GM12878 (cell line): ENCODE results near the gene ST6GALNAC3. TPM values are rescaled to one million over a fixed set of nuclear protein-coding genes. Genes with fewer than 3 reads are reported as not detected.
"Not testable (repeated sequence)": the region's sequence is repeated elsewhere in the genome, so short reads cannot be mapped to it uniquely, and the experiment has no call there.

ENCODE experiments used
- ATAC-seq: fragments of 200-7000 bp; cut with Tn5 transposase; 3 replicates; pipeline ENCODE4 v1.9.1; 2020; ENCODE audit warnings: mild to moderate bottlenecking, moderate library complexity
- BruUV-seq: library from RNA; stranded (reverse); fragments of 400-500 nt; replicated peaks from 2 replicates; lab custom pipeline; 2021; lab: Mats Ljungman, UMichigan
- CTCF ChIA-PET: fragments of 300-600 bp; sonication (Branson Sonifier 250); formaldehyde crosslinking; extraction: SDS; loops from one replicate; lab custom pipeline; 2021; ENCODE audit warnings: inconsistent platforms; lab: Yijun Ruan, JAX
- POLR2A ChIA-PET: fragments of 350-600 bp; formaldehyde crosslinking; extraction: SDS; loops from one replicate; lab custom pipeline; 2021; ENCODE audit warnings: inconsistent platforms; lab: Charles Lee
- RAD21 ChIA-PET: fragments of 300-600 bp; sonication (Branson Sonifier 250); formaldehyde crosslinking; loops from one replicate; lab custom pipeline; 2023; ENCODE audit warnings: antibody characterized with exemption; ENCODE audit not compliant: unreplicated experiment; lab: Charles Lee
- SMC1A ChIA-PET: fragments of 300-600 bp; sonication (Branson Sonifier 250); formaldehyde crosslinking; loops from one replicate; lab custom pipeline; 2023; ENCODE audit not compliant: unreplicated experiment, uncharacterized antibody; lab: Charles Lee
- DNase-seq: peaks from one replicate; pipeline ENCODE4 v3.0.0-alpha.2; 2011; ENCODE audit warnings: low read depth, low spot score
- FAIRE-seq: peaks from 3 replicates; lab custom pipeline; 2011; peaks lifted over from hg19 to GRCh38; lab: Jason Lieb, UNC
- H2AFZ ChIP-seq: 2 replicates; pipeline ENCODE4 v1.6.0; 2011; ENCODE audit warnings: low read depth, low read length, control low read depth; ENCODE audit not compliant: control insufficient read depth
- H3K27ac ChIP-seq: 2 replicates; pipeline ENCODE4 v1.5.1; 2011; ENCODE audit warnings: control low read depth; ENCODE audit not compliant: control insufficient read depth, insufficient read depth
- H3K27me3 ChIP-seq, 2 experiments: replicated peaks in 1 of 2; 2 replicates each; pipeline versions ENCODE4 v1.6.0 to v1.6.1; 2011; ENCODE audit warnings: low read length in 1 of 2; ENCODE audit not compliant: control insufficient read depth in 2 of 2, insufficient read depth in 2 of 2
- H3K36me3 ChIP-seq, 2 experiments: 2 replicates each; pipeline ENCODE4 v1.5.1; 2011; ENCODE audit warnings: low read length in 1 of 2; ENCODE audit not compliant: control insufficient read depth in 2 of 2, insufficient read depth in 2 of 2
- H3K4me1 ChIP-seq: 2 replicates; pipeline ENCODE4 v1.6.1; 2011; ENCODE audit warnings: mild to moderate bottlenecking, low read length, moderate library complexity, mixed read lengths; ENCODE audit not compliant: control insufficient read depth, insufficient read depth
- H3K4me2 ChIP-seq: 2 replicates; pipeline ENCODE4 v1.6.0; 2011; ENCODE audit warnings: control low read depth; ENCODE audit not compliant: control insufficient read depth, insufficient read depth
- H3K4me3 ChIP-seq: fragments of 200-600 bp; sonication (generic); 2 replicates; pipeline ENCODE4 v1.5.1; 2016
- H3K79me2 ChIP-seq: 2 replicates; pipeline ENCODE4 v1.6.0; 2011; ENCODE audit warnings: low read length; ENCODE audit not compliant: control insufficient read depth, insufficient read depth
- H3K9ac ChIP-seq: 2 replicates; pipeline ENCODE4 v1.8.0; 2011; ENCODE audit warnings: low read length, control low read depth, mixed read lengths; ENCODE audit not compliant: control insufficient read depth, insufficient read depth
- H3K9me3 ChIP-seq: replicated peaks from 3 replicates; pipeline ENCODE4 v1.5.1; 2011; ENCODE audit warnings: mild to moderate bottlenecking, low read length; ENCODE audit not compliant: control insufficient read depth, insufficient read depth
- H4K20me1 ChIP-seq: 2 replicates; pipeline ENCODE4 v1.6.0; 2011; ENCODE audit not compliant: control insufficient read depth, insufficient read depth
- BACH1 ChIP-seq: fragments of 450-650 bp; IDR thresholded peaks from 2 replicates; pipeline ENCODE4 v1.6.1; 2017; ENCODE audit warnings: mild to moderate bottlenecking, borderline replicate concordance
- CTCF ChIP-seq, 3 experiments: IDR thresholded peaks in 2 of 3; conservative IDR thresholded peaks in 1 of 3; 2 replicates each; pipeline ENCODE4 v1.5.1; 2011; ENCODE audit warnings: low read depth in 3 of 3, low read length in 3 of 3, mild to moderate bottlenecking in 3 of 3, control low read depth in 2 of 3, moderate library complexity in 2 of 3, inconsistent platforms in 1 of 3, mixed read lengths in 1 of 3; ENCODE audit not compliant: control insufficient read depth in 2 of 3, insufficient read depth in 1 of 3; ENCODE audit errors: extremely low read depth in 1 of 3
- IKZF2 ChIP-seq, 2 experiments: fragments of 450-650 bp; IDR thresholded peaks; 2 replicates each; pipeline ENCODE4 v1.6.1; 2017; ENCODE audit warnings: mild to moderate bottlenecking in 2 of 2, moderate library complexity in 2 of 2
- JUND ChIP-seq: IDR thresholded peaks from 2 replicates; pipeline ENCODE4 v1.6.1; 2012; ENCODE audit warnings: low read depth, mild to moderate bottlenecking, low read length, improper control_type of control experiment, moderate library complexity
- MAX ChIP-seq: IDR thresholded peaks from 2 replicates; pipeline ENCODE4 v1.6.1; 2012; ENCODE audit warnings: low read depth, low read length, improper control_type of control experiment
- MTA2 ChIP-seq: fragments of 450-650 bp; IDR thresholded peaks from 2 replicates; pipeline ENCODE4 v1.6.1; 2016; ENCODE audit warnings: low read depth, mild to moderate bottlenecking, moderate library complexity
- WRNIP1 ChIP-seq: IDR thresholded peaks from 2 replicates; pipeline ENCODE4 v1.6.1; 2011; ENCODE audit warnings: low read depth, low read length, improper control_type of control experiment, borderline replicate concordance
- ZBTB33 ChIP-seq: fragments of 450-650 bp; IDR thresholded peaks from 2 replicates; pipeline ENCODE4 v1.6.1; 2017; ENCODE audit warnings: mild to moderate bottlenecking
- WGBS: methylation state at CpG from one replicate; pipeline ENCODE4 v1.1.6; 2016; ENCODE audit warnings: low lambda C conversion rate; ENCODE audit not compliant: insufficient replicate concordance, insufficient coverage; ENCODE audit errors: missing lambda C conversion rate; 5-methylcytosine and 5-hydroxymethylcytosine counted together
- in situ Hi-C: fragments of 300-500 bp; cut with MboI; formaldehyde crosslinking; loops from 9 replicates; pipeline ENCODE4 v1.14.3; 2018; ENCODE audit warnings: mixed read lengths
- intact Hi-C: fragments of 100-400 bp; cut with micrococcal nuclease; formaldehyde crosslinking; loops from one replicate; pipeline ENCODE4 v1.14.2; 2022; ENCODE audit not compliant: unreplicated experiment
- polyA plus RNA-seq, 11 experiments: library from polyadenylated mRNA; depleted of rRNA in 4 of 11; unstranded in 6 of 11; stranded (reverse) in 5 of 11; fragments of >200 nt; fragmentation: Nextera tagmentation in 4 of 11; fragmentation: Illumina TruSeq in 1 of 11; extraction: Ambion mirVana in 4 of 11; extraction: Trizol in 1 of 11; gene quantifications; 1 replicate in 1 of 11; 2 replicates in 10 of 11; pipeline versions ENCODE4 v1.2.1 to v1.2.3, GENCODE V29; 2011 to 2016; ENCODE audit warnings: inconsistent platforms in 2 of 11, missing spikeins in 2 of 11, low read depth in 1 of 11
- total RNA-seq, 4 experiments: library from RNA; depleted of rRNA in 3 of 4; stranded (reverse); fragments of >200 nt in 3 of 4; fragmentation: Illumina TruSeq in 1 of 4; extraction: Trizol in 1 of 4; gene quantifications; 2 replicates each; pipeline versions ENCODE4 v1.2.1 to v1.2.3, GENCODE V29; 2013 to 2021

The ST6GALNAC3 gene
- total and polyA plus RNA-seq, 10 of the 15 experiments (the other 5 are each of a cell fraction or from before 2014, with no cell fraction given): 0.04 to 0.68 (median 0.18) TPM; not detected in 3

GRCh38 chr1:76093522-76094312 is 19.2 kb downstream of the ST6GALNAC3 start (continued):
- no peak for TF ChIP-seq CTCF (IDR thresholded peaks at IDR 0.05 in 2 of 3, conservative IDR thresholded peaks at IDR 0.05 in 1 of 3; ENCODE audit: control insufficient read depth in 2 of 3, extremely low read depth in 1 of 3, insufficient read depth in 1 of 3, low read depth in 3 of 3, low read length in 3 of 3)
- TF ChIP-seq WRNIP1: no peak
- TF ChIP-seq JUND: no peak

- Histone ChIP-seq H3K4me3 (no peak overlapping the region), H3K27ac (no peak overlapping the region), H3K4me1 (no peaks in the 10 kb centered on the region), H4K20me1 (no peaks in the 10 kb centered on the region), H3K27me3 (no peaks in the 10 kb centered on the region), H2AFZ (no peak overlapping the region), H3K36me3 (no peaks in the 10 kb centered on the region), H3K9ac (no peak overlapping the region), H3K4me2 (no peak overlapping the region), H3K9me3 (no peaks in the 10 kb centered on the region), H3K79me2 (no peaks in the 10 kb centered on the region)
- no TSS peak for BruUV-seq
- ChIA-PET POLR2A (no interaction called here), SMC1A (interaction anchor here (0.8 kb wide), 2 partner anchors 61 to 157 kb away, joined by 3 to 4 read pairs; no protein-coding TSS in a partner anchor), RAD21 (no interaction called here), CTCF (no interaction called here)
- FAIRE-seq (no peak), ATAC-seq (no peak), DNase-seq (no peak)
- intact Hi-C loops (no loop called here), in situ Hi-C loops (no loop called here)
- no peak for TF ChIP-seq MAX
- TF ChIP-seq MTA2: no peak
- no peak for TF ChIP-seq ZBTB33
- no peak for TF ChIP-seq IKZF2 (IDR thresholded peaks at IDR 0.05)
- TF ChIP-seq BACH1: no peak
- 51% methylated on average over 5 of the region's 5 CpGs for WGBS
Observed at GRCh38 chr1:76095802-76096201, 21.3 kb downstream of the ST6GALNAC3 start.

- FAIRE-seq, ATAC-seq, intact Hi-C loops, H4K20me1 ChIP-seq, BruUV-seq, CTCF ChIA-PET, RAD21 ChIA-PET, H3K36me3 ChIP-seq, DNase-seq, in situ Hi-C loops, H3K79me2 ChIP-seq, H3K9me3 ChIP-seq, SMC1A ChIA-PET, H3K4me1 ChIP-seq, H3K4me3 ChIP-seq, POLR2A ChIA-PET, H3K27me3 ChIP-seq, H2AFZ ChIP-seq, H3K27ac ChIP-seq, H3K4me2 ChIP-seq, H3K9ac ChIP-seq: not testable (repeated sequence)
- 38% methylated on average over 6 of the region's 8 CpGs for WGBS
Observed at GRCh38 chr1:76097064-76097463, 22.5 kb downstream of the ST6GALNAC3 start.
